ENCODE results near the gene NDUFC1. TPM values are rescaled to one million over a fixed set of nuclear protein-coding genes. Genes with fewer than 3 reads are reported as not detected.
"Not testable (repeated sequence)": the region's sequence is repeated elsewhere in the genome, so short reads cannot be mapped to it uniquely, and the experiment has no call there.

NDUFC1 gene
- total and polyA plus RNA-seq, 2 donors (not counting 3 experiments of a cell fraction or from before 2014, with no cell fraction given) = 65.2 to 78.1 TPM

DNA sequence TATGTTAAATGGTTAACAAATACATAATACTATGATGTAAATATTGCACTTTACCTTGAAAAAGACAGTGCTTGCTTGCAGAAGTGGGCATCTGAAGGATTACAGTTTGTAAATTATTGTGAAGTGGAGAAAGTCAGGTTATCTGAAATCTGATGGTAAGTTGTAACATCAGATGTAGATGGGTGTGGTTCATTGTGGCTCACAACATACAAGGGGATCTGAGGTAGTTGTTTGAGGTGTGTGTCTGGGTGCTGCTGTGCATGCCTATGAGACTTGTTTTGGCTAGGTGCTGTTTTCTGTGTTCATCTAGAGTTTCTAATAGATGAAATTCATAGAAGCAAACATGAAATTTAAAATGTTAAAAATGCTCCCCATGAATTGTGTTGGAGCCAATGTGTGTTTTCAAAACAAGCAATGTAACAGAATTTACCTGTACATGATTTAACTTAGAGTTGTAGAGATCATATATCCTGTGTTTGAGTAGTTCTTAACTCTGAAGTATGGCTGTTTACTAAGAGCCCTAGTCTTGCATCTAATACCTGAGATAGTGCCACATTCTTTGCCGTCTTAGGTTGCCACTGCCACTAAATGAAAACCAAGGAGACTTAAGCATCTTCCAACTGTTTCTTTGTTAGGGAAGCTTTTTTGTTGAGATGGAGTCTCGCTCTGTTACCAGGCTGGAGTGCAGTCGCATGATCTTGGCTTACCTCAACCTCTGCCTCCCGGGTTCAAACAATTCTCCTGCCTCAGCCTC, 11.9 kb upstream of the NDUFC1 start:
- H3K27me3 ChIP-seq (ENCODE audit: control insufficient read depth in 2 of 2, insufficient read depth in 2 of 2, low read length in 2 of 2) = no peaks in the 10 kb centered on the region
- dilution Hi-C loops (cut with MboI; ENCODE audit: extremely low pct_ligation_motif_present, low sequenced_read_pairs) = no loop called here
- no TSS peak for BruUV-seq (replicated peaks)
- H3K4me3 ChIP-seq (replicated peaks in 1 of 3; ENCODE audit: insufficient read depth in 1 of 3, low read depth in 1 of 3, low read length in 3 of 3) = no peak overlapping the region
- DNase-seq (ENCODE audit: low read depth, low spot score) (no peak), FAIRE-seq (no peak)
- H3K9me1 ChIP-seq (replicated peaks; ENCODE audit: control insufficient read depth, extremely low read depth, insufficient read depth, low read length) = no peaks in the 10 kb centered on the region
- H4K20me1 ChIP-seq (replicated peaks; ENCODE audit: control insufficient read depth, extremely low read depth, insufficient read depth, low read length) = peaks cover 11% of the 10 kb centered on the region
- no peaks in the 10 kb centered on the region for H3K36me3 ChIP-seq (ENCODE audit: control insufficient read depth in 2 of 2, extremely low read depth in 1 of 2, insufficient read depth in 2 of 2, low read length in 2 of 2)
- H3K9me3 ChIP-seq (replicated peaks; ENCODE audit: control insufficient read depth, insufficient read depth, low read length) = no peaks in the 10 kb centered on the region
- H3K27ac ChIP-seq (ENCODE audit: insufficient read depth, low read depth, low read length) = no peak overlapping the region
- no peaks in the 10 kb centered on the region for H3K4me1 ChIP-seq (ENCODE audit: control insufficient read depth, extremely low read depth, insufficient read depth, low read length)
- ChIA-PET POLR2A (no interaction called here), CTCF (interaction anchor here (1.4 kb wide), 1 partner anchor 18 kb away, joined by 3 read pairs; no protein-coding TSS in a partner anchor)
- H3K4me2 ChIP-seq (ENCODE audit: insufficient read depth, low read length) = no peak overlapping the region
- intact Hi-C loops (cut with micrococcal nuclease) = no loop called here
- H3K79me2 ChIP-seq (ENCODE audit: control insufficient read depth, insufficient read depth, low read length) = peaks cover 98% of the 10 kb centered on the region
- TF ChIP-seq MAX (IDR thresholded peaks at IDR 0.05; ENCODE audit: insufficient read depth, insufficient read length) (no peak), FOS (IDR thresholded peaks at IDR 0.05; ENCODE audit: borderline replicate concordance, insufficient read depth, low read length) (no peak), MYC (IDR thresholded peaks at IDR 0.05; ENCODE audit: low read depth, low read length) (no peak), EZH2 (IDR thresholded peaks at IDR 0.05; ENCODE audit: borderline replicate concordance, low read depth, low read length, severe bottlenecking) (no peak), CTCF (IDR thresholded peaks at IDR 0.05; ENCODE audit: extremely low read depth in 1 of 2, insufficient read depth in 1 of 2, low read depth in 1 of 2, low read length in 2 of 2) (no peak), POLR2AphosphoS5 (IDR thresholded peaks at IDR 0.05; ENCODE audit: insufficient read depth, low read depth, low read length) (no peak)
- no peak overlapping the region for H3K9ac ChIP-seq (replicated peaks; ENCODE audit: extremely low read depth, insufficient read depth, low read length)
- no peak overlapping the region for H2AFZ ChIP-seq (ENCODE audit: low read depth, low read length)

DNA sequence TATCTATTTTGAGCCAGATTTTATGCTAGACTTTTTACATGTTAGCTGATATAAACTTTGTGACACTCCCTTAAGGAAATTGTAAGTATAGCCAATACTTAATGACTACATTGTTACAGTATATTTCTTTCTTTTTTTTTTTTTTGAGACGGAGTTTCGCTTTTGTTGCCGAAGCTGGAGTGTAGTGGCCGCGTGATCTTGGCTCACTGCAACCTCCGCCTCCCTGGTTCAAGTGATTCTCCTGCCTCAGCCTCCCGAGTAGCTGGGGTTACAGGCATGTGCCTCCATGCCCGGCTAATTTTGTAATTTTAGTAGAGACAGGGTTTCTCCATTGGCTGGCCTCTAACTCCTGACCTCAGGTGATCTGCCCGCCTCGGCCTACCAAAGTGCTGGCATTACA, 11.1 kb upstream of the NDUFC1 start:
- CTCF ChIA-PET = interaction anchor here (1.4 to 2.5 kb wide), 3 partner anchors 9 to 18 kb away, joined by 3 to 11 read pairs (median 10); partner anchors contain the start of genes NAA15 and NDUFC1
- intact Hi-C loops (cut with micrococcal nuclease); H3K27ac ChIP-seq (ENCODE audit: insufficient read depth, low read depth, low read length); H3K9me1 ChIP-seq (replicated peaks; ENCODE audit: control insufficient read depth, extremely low read depth, insufficient read depth, low read length); H3K36me3 ChIP-seq (ENCODE audit: control insufficient read depth in 2 of 2, extremely low read depth in 1 of 2, insufficient read depth in 2 of 2, low read length in 2 of 2); H3K4me1 ChIP-seq (ENCODE audit: control insufficient read depth, extremely low read depth, insufficient read depth, low read length); H3K27me3 ChIP-seq (ENCODE audit: control insufficient read depth in 2 of 2, insufficient read depth in 2 of 2, low read length in 2 of 2); DNase-seq (ENCODE audit: low read depth, low spot score); H3K9me3 ChIP-seq (replicated peaks; ENCODE audit: control insufficient read depth, insufficient read depth, low read length); POLR2A ChIA-PET; H3K4me3 ChIP-seq (replicated peaks in 1 of 3; ENCODE audit: insufficient read depth in 1 of 3, low read depth in 1 of 3, low read length in 3 of 3); H2AFZ ChIP-seq (ENCODE audit: low read depth, low read length); BruUV-seq (replicated peaks); H3K9ac ChIP-seq (replicated peaks; ENCODE audit: extremely low read depth, insufficient read depth, low read length); H3K4me2 ChIP-seq (ENCODE audit: insufficient read depth, low read length); dilution Hi-C loops (cut with MboI; ENCODE audit: extremely low pct_ligation_motif_present, low sequenced_read_pairs); FAIRE-seq: not testable (repeated sequence)
- H3K79me2 ChIP-seq (ENCODE audit: control insufficient read depth, insufficient read depth, low read length) = peaks cover 98% of the 10 kb centered on the region
- H4K20me1 ChIP-seq (replicated peaks; ENCODE audit: control insufficient read depth, extremely low read depth, insufficient read depth, low read length) = peaks cover 11% of the 10 kb centered on the region
